Measurements from ENCODE around the gene TWNK.
"Not testable (repeated sequence)": the region's sequence is repeated elsewhere in the genome, so short reads cannot be mapped to it uniquely, and the experiment has no call there.

Gene TWNK

GRCh38 chr10:101032637-101033224, 45.4 kb downstream of the TWNK start:
- DNase-seq, result peak in 1 of 2 experiments; percentile 67

- no peak for DNase-seq
Measured at GRCh38 chr10:101033276-101033675, 45.9 kb downstream of the TWNK start.

- DNase-seq, result not testable (repeated sequence)
Measured at GRCh38 chr10:101034404-101034803, 47.1 kb downstream of the TWNK start.

- DNase-seq, result no peak
Measured at GRCh38 chr10:101035314-101035713, 48.0 kb downstream of the TWNK start.

- no peak for DNase-seq
Measured at GRCh38 chr10:101035916-101036702, 48.8 kb downstream of the TWNK start.

- no peak for DNase-seq
Measured at GRCh38 chr10:101036726-101037125, 49.4 kb downstream of the TWNK start.

GRCh38 chr10:101038484-101038883, 51.1 kb downstream of the TWNK start:
- no peak for DNase-seq

- no peak for DNase-seq
Measured at GRCh38 chr10:101040061-101040460, 52.7 kb downstream of the TWNK start.

GRCh38 chr10:101040851-101041250, 53.5 kb downstream of the TWNK start:
- DNase-seq, result no peak

- DNase-seq, result peak; percentile 25 to 71
Measured at GRCh38 chr10:101041252-101041761, 54.0 kb downstream of the TWNK start.

GRCh38 chr10:101042118-101042517, 54.8 kb downstream of the TWNK start:
- DNase-seq, result no peak

- peak; percentile 89 to 97 for DNase-seq
Measured at GRCh38 chr10:101042667-101043362, 55.5 kb downstream of the TWNK start.

- no peak for DNase-seq
Measured at GRCh38 chr10:101043363-101043707, 56.0 kb downstream of the TWNK start.

All from SW 1271 (cell line).